Keratinocyte (primary cell): Measurements from ENCODE around the gene MRPS5. TPM values are rescaled to one million over a fixed set of nuclear protein-coding genes. Genes with fewer than 3 reads are reported as not detected.

Experiments used
- DNase-seq: peaks from one replicate; pipeline ENCODE4 v3.0.0-alpha.2; 2011; ENCODE audit warnings: low read depth, missing footprints, low spot score
- FAIRE-seq: peaks from 2 replicates; lab custom pipeline; 2011; peaks lifted over from hg19 to GRCh38; lab: Jason Lieb, UNC
- H2AFZ ChIP-seq: 2 replicates; pipeline ENCODE4 v1.6.0; 2012; ENCODE audit warnings: low read length, control low read depth, inconsistent platforms; ENCODE audit not compliant: control insufficient read depth
- H3K27ac ChIP-seq: 2 replicates; pipeline ENCODE4 v1.5.1; 2011; ENCODE audit warnings: low read length; ENCODE audit not compliant: control insufficient read depth, insufficient read depth
- H3K27me3 ChIP-seq: 3 replicates; pipeline ENCODE4 v1.6.0; 2011; ENCODE audit warnings: low read length; ENCODE audit not compliant: control insufficient read depth, insufficient read depth; ENCODE audit errors: extremely low read depth
- H3K36me3 ChIP-seq, 2 experiments: 2 replicates in 1 of 2; 3 replicates in 1 of 2; pipeline ENCODE4 v1.5.1; 2011; ENCODE audit warnings: low read length in 2 of 2, mild to moderate bottlenecking in 1 of 2; ENCODE audit not compliant: control insufficient read depth in 2 of 2, insufficient read depth in 2 of 2; ENCODE audit errors: extremely low read depth in 1 of 2
- H3K4me1 ChIP-seq: 3 replicates; pipeline ENCODE4 v1.5.1; 2011; ENCODE audit warnings: low read length; ENCODE audit not compliant: control insufficient read depth, insufficient read depth; ENCODE audit errors: extremely low read depth
- H3K4me2 ChIP-seq: 3 replicates; pipeline ENCODE4 v1.6.0; 2011; ENCODE audit warnings: low read depth, low read length; ENCODE audit not compliant: control insufficient read depth, insufficient read depth; ENCODE audit errors: extremely low read depth
- H3K4me3 ChIP-seq, 3 experiments: fragments of 200-600 bp in 1 of 3; sonication (generic) in 1 of 3; 2 replicates in 2 of 3; 3 replicates in 1 of 3; pipeline ENCODE4 v1.5.1; 2011 to 2016; ENCODE audit warnings: low read length in 3 of 3, mild to moderate bottlenecking in 3 of 3, control low read depth in 2 of 3, inconsistent platforms in 1 of 3, low read depth in 1 of 3, mixed read lengths in 1 of 3, mixed run types in 1 of 3, moderate library complexity in 1 of 3; ENCODE audit not compliant: control insufficient read depth in 2 of 3, insufficient read depth in 2 of 3; ENCODE audit errors: extremely low read depth in 1 of 3
- H3K79me2 ChIP-seq: 2 replicates; pipeline ENCODE4 v1.6.0; 2012; ENCODE audit warnings: low read length; ENCODE audit not compliant: control insufficient read depth, insufficient read depth
- H3K9ac ChIP-seq: 3 replicates; pipeline ENCODE4 v1.6.0; 2011; ENCODE audit warnings: low read length; ENCODE audit not compliant: control insufficient read depth, insufficient read depth; ENCODE audit errors: extremely low read depth
- H3K9me1 ChIP-seq: 3 replicates; pipeline ENCODE4 v1.6.0; 2011; ENCODE audit warnings: low read length; ENCODE audit not compliant: control insufficient read depth, insufficient read depth; ENCODE audit errors: extremely low read depth
- H3K9me3 ChIP-seq: 2 replicates; pipeline ENCODE4 v1.5.1; 2012; ENCODE audit warnings: low read depth, low read length; ENCODE audit not compliant: control insufficient read depth
- H4K20me1 ChIP-seq: 3 replicates; pipeline ENCODE4 v1.6.0; 2011; ENCODE audit warnings: low read length; ENCODE audit not compliant: control insufficient read depth, insufficient read depth; ENCODE audit errors: extremely low read depth
- CTCF ChIP-seq, 3 experiments: IDR thresholded peaks in 1 of 3; conservative IDR thresholded peaks in 1 of 3; optimal IDR thresholded peaks in 1 of 3; 2 replicates in 2 of 3; 3 replicates in 1 of 3; pipeline versions ENCODE3 to v1.5.1; 2011; ENCODE audit warnings: low read length in 3 of 3, mild to moderate bottlenecking in 3 of 3, moderate library complexity in 2 of 3, control low read depth in 1 of 3, inconsistent platforms in 1 of 3; ENCODE audit not compliant: insufficient read depth in 2 of 3; ENCODE audit errors: extremely low read depth in 1 of 3
- EZH2 ChIP-seq: IDR thresholded peaks from one replicate; pipeline ENCODE4 v1.6.1; 2012; ENCODE audit warnings: inconsistent platforms, mild to moderate bottlenecking, low read length, moderate library complexity
- dilution Hi-C: fragments of 300-500 bp; cut with MboI; formaldehyde crosslinking; loops from one replicate; pipeline ENCODE4 v1.7.0; 2020; ENCODE audit warnings: low sequenced_read_pairs; ENCODE audit not compliant: extremely low pct_ligation_motif_present
- polyA plus RNA-seq, 5 experiments: library from polyadenylated mRNA; depleted of rRNA in 3 of 5; stranded (reverse) in 3 of 5; stranded (forward) in 1 of 5; unstranded in 1 of 5; fragments of >200 nt; gene quantifications; 1 replicate in 1 of 5; 2 replicates in 3 of 5; 3 replicates in 1 of 5; pipeline versions ENCODE4 v1.2.1 to v1.2.3, GENCODE V29; 2011 to 2012; ENCODE audit warnings: missing spikeins in 2 of 5, low read depth in 1 of 5, low replicate concordance in 1 of 5

MRPS5 gene
- polyA plus RNA-seq, 1 donor (not counting 4 experiments of a cell fraction or from before 2014, with no cell fraction given): 64.9 TPM

DNA sequence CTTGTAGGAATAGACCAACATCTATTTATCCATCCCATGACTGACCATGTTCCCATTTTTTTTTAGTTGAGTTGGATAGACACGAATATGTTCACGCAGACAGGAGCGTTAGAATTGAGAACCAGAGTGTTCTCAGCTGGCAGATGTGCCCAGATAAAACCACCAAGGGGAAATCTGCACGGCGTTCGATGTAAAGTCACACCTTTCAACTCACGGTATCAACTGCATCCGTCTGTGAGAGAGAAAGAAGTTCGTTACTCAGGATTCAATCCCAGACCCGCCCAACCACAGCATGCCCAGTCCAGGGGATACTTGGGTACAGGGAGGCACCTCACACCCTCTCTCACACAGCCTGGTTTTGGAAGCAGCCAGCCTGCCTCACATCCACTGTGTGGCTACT, 70.0 kb downstream of the MRPS5 start:
- Histone ChIP-seq H3K9me3 (no peaks in the 10 kb centered on the region), H3K79me2 (no peaks in the 10 kb centered on the region), H3K36me3 (no peaks in the 10 kb centered on the region), H3K27ac (no peak overlapping the region), H3K9ac (no peak overlapping the region), H4K20me1 (no peaks in the 10 kb centered on the region), H3K9me1 (no peaks in the 10 kb centered on the region), H2AFZ (no peak overlapping the region), H3K4me2 (no peak overlapping the region), H3K27me3 (peaks cover 8% of the 10 kb centered on the region), H3K4me3 (no peak overlapping the region), H3K4me1 (peaks cover 4% of the 10 kb centered on the region)
- dilution Hi-C loops: no loop called here
- DNase-seq (no peak), FAIRE-seq (no peak)
- no peak for TF ChIP-seq EZH2
- no peak for TF ChIP-seq CTCF (optimal IDR thresholded peaks at IDR 0.05 in 1 of 3, IDR thresholded peaks at IDR 0.05 in 1 of 3, conservative IDR thresholded peaks at IDR 0.05 in 1 of 3; ENCODE audit: extremely low read depth in 1 of 3, insufficient read depth in 2 of 3, low read length in 3 of 3)

DNA sequence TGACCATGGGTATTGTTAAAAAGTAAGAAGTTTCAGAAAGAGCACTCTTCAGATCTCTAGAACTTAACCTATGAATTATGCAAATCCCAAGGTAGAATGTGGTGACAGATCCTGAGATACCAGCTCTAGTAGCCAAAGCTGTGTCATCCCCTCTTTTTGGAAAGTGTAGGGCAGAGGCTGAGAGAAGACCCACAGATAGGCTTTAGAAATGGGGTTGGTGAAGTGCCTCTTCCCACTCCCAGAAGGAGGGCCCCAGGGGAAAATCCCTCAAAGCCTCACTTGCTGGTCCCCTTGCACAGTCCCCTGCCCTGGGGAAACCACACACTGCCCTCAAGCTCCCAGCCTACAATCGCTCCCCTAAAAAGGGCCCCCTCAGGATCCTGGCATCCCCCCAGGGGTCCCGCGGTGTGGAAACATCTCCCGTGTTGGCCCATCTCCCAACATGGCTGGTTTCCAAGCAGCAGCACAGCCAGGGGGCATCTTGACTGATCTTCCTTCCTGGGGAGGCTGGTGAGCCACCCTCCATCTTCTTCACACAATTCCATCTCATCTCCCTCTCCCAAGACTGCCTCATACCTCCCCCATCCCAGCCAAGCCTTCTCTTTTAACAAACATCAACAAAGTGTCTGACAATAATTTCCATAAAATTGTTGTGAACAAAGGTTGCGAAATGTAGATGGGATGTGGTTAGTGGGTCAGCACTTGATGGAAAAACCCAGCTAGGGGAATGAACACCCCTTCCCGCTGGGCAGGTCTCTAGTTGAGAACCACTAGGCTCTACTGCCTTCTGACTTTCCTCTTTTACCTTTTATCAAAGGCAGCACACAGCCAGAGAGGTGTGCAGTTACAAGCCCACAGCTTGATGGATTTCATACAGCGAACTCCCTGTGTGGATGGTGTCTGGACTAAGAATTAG, 71.0 kb downstream of the MRPS5 start:
- dilution Hi-C loops: no loop called here
- TF ChIP-seq CTCF (optimal IDR thresholded peaks at IDR 0.05 in 1 of 3, IDR thresholded peaks at IDR 0.05 in 1 of 3, conservative IDR thresholded peaks at IDR 0.05 in 1 of 3; ENCODE audit: extremely low read depth in 1 of 3, insufficient read depth in 2 of 3, low read length in 3 of 3) (no peak), EZH2 (no peak)
- Histone ChIP-seq H3K79me2 (no peaks in the 10 kb centered on the region), H3K4me2 (no peak overlapping the region), H3K4me3 (no peak overlapping the region), H3K27me3 (peaks cover 12% of the 10 kb centered on the region), H3K36me3 (no peaks in the 10 kb centered on the region), H4K20me1 (no peaks in the 10 kb centered on the region), H3K9ac (no peak overlapping the region), H2AFZ (no peak overlapping the region), H3K27ac (no peak overlapping the region), H3K9me1 (no peaks in the 10 kb centered on the region), H3K4me1 (peaks cover 4% of the 10 kb centered on the region), H3K9me3 (no peaks in the 10 kb centered on the region)
- DNase-seq (no peak), FAIRE-seq (no peak)
